ENCODE data around the gene RALGPS1.

DNA sequence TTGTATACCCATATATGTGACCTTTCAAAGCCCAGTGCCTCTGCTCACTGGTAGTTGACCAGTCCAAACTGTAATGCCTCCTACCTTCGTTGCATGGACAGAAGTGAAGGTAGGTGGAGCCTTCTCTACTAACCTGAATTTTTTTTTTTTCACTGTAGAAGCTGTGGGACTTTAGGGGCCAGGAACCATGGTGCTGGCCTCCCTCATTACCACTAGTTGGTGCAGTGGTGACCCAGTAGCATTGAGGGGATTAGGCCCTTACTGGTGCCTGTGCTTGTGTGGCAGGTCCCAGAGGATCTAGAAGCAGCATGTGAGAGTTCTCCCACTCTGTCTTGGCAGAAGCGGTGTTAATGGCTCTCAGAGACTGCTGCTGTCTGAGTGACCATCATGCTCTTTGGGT, 2.3 kb downstream of the RALGPS1 start:
- TF ChIP-seq, protein P1, sequence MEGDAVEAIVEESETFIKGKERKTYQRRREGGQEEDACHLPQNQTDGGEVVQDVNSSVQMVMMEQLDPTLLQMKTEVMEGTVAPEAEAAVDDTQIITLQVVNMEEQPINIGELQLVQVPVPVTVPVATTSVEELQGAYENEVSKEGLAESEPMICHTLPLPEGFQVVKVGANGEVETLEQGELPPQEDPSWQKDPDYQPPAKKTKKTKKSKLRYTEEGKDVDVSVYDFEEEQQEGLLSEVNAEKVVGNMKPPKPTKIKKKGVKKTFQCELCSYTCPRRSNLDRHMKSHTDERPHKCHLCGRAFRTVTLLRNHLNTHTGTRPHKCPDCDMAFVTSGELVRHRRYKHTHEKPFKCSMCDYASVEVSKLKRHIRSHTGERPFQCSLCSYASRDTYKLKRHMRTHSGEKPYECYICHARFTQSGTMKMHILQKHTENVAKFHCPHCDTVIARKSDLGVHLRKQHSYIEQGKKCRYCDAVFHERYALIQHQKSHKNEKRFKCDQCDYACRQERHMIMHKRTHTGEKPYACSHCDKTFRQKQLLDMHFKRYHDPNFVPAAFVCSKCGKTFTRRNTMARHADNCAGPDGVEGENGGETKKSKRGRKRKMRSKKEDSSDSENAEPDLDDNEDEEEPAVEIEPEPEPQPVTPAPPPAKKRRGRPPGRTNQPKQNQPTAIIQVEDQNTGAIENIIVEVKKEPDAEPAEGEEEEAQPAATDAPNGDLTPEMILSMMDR (IDR thresholded peaks at IDR 0.05) = peak; percentile 33
- TF ChIP-seq EZH2phosphoT487 (IDR thresholded peaks at IDR 0.05) (no peak), EZH2 (IDR thresholded peaks at IDR 0.05) (no peak)
